Uterus (tissue), 2 donors: ENCODE results near the gene ZFYVE21.

Source experiments
- POLR2A ChIP-seq, 2 donors: fragments of 450-650 bp; IDR thresholded peaks; one replicate each; pipeline ENCODE4 v1.6.1; 2016; ENCODE audit warnings: antibody characterized with exemption in 2 of 2, mild to moderate bottlenecking in 1 of 2, moderate library complexity in 1 of 2
- TF ChIP-seq, protein P1 (sequence below), 4 experiments: fragments of 200-600 bp in 2 of 4; fragments of 450-650 bp in 2 of 4; sonication (generic) in 2 of 4; IDR thresholded peaks; one replicate each; pipeline ENCODE4 v1.5.1; 2016 to 2019; ENCODE audit warnings: antibody characterized with exemption in 4 of 4, mild to moderate bottlenecking in 2 of 4, moderate library complexity in 1 of 4

DNA sequence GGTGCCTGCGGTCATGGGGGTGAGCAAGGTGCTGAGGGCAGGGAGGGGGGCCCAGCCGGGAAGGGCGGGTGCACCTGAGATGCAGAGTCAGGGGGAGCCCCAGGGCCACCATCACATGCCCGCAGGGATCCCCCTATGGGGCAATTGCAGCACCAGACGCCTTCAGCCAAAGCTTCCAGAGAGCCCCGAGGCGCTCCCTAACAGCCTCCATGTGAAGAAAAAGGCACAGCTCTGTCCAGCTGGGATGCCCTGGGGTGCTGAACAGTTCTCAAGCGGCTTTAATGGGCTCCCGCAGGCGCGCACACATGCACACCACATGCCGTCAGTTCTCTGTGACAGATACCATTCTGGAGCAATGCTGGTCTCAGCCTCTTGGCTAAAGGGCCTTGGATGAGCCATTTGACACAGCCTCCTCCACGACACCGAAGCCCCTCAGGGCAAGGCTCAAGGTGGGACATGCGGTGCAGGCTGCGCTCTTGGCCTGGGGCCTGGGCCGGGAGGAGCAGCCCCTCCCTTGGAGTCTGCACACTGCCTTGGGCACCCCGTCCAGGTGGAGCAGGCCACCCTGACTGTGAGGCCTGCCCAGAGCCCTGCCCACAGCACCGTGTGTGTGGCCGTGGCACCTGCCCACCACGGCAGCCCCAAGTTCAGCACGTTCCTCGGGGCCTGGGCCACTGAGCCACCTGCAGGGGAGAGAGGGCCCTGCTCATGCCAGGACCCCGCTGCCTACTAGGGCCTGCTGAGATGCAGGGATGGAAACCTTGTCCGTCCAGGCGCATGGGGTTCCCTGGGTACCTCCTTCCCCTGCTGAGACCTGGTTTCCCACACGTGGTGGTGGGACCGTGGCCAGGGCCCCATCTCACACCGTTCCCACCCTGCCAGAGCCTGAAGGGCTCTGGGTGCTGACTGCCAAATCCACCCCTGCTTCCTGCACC, 8.0 kb upstream of the ZFYVE21 start:
- TF ChIP-seq, protein P1, sequence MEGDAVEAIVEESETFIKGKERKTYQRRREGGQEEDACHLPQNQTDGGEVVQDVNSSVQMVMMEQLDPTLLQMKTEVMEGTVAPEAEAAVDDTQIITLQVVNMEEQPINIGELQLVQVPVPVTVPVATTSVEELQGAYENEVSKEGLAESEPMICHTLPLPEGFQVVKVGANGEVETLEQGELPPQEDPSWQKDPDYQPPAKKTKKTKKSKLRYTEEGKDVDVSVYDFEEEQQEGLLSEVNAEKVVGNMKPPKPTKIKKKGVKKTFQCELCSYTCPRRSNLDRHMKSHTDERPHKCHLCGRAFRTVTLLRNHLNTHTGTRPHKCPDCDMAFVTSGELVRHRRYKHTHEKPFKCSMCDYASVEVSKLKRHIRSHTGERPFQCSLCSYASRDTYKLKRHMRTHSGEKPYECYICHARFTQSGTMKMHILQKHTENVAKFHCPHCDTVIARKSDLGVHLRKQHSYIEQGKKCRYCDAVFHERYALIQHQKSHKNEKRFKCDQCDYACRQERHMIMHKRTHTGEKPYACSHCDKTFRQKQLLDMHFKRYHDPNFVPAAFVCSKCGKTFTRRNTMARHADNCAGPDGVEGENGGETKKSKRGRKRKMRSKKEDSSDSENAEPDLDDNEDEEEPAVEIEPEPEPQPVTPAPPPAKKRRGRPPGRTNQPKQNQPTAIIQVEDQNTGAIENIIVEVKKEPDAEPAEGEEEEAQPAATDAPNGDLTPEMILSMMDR (IDR thresholded peaks at IDR 0.05): no peak
- TF ChIP-seq POLR2A (IDR thresholded peaks at IDR 0.05): no peak
